ENCODE data around the gene KRT26.
"Not testable (repeated sequence)": the region's sequence is repeated elsewhere in the genome, so short reads cannot be mapped to it uniquely, and the experiment has no call there.

KRT26 gene

GRCh38 chr17:40795019-40795667, 23.1 kb upstream of the KRT26 start:
- DNase-seq (ENCODE audit: extremely low read depth in 1 of 2, low read depth in 1 of 2) = no peak

GRCh38 chr17:40794466-40794865, 22.5 kb upstream of the KRT26 start:
- no peak for DNase-seq (ENCODE audit: extremely low read depth in 1 of 2, low read depth in 1 of 2)

DNA sequence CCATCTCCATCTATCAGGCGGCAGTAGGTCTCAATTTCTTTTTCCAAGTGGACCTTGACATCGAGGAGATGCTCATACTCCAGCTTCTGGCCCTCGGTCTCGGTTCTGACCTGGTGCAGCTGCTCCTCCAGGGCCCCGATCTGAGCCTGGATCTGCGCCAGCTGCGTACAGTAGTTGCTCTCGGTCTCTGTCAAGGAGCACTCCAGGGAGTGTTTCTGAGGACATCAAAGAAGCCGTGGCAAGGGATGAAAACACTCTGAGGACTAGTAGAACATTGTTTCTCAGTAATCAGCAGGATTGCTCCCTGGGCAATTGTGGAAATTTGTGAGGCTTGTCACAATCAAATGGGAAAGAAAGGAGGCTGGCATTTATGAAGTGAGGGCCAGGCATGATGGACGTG, 21.8 kb upstream of the KRT26 start:
- DNase-seq (ENCODE audit: extremely low read depth in 1 of 2, low read depth in 1 of 2) = no peak

GRCh38 chr17:40791787-40792436, 19.9 kb upstream of the KRT26 start:
- DNase-seq (ENCODE audit: extremely low read depth in 1 of 2, low read depth in 1 of 2) = no peak

DNA sequence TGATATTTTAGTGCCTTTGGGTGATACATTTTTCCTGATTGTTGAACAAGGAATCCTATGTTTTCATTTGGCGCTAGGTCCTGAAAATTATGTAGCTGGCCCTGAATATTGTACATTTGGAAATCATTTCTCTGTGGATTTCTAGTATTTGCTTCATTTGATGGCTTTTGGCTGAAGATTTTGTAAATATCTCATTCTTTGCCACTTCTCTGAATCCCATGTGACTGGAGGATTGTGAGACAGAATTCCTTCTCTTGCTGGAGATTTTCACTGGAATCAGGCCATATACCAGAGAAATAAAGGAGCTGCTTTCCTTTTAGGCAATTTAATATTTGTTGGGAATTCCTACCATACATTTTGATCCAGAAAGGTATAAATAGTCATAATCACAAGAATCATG, 19.1 kb upstream of the KRT26 start:
- DNase-seq (ENCODE audit: extremely low read depth in 1 of 2, low read depth in 1 of 2) = no peak

- DNase-seq (ENCODE audit: extremely low read depth in 1 of 2, low read depth in 1 of 2) = no peak
Observed at GRCh38 chr17:40782450-40782849, 10.4 kb upstream of the KRT26 start, which contains the start of gene KRT27. KRT27 (minus strand) TSS chr17:40782550; CDS start chr17:40782493, 57 bp downstream.

- no peak for DNase-seq (ENCODE audit: extremely low read depth in 1 of 2, low read depth in 1 of 2)
Observed at GRCh38 chr17:40779181-40779909, 7.3 kb upstream of the KRT26 start.

DNA sequence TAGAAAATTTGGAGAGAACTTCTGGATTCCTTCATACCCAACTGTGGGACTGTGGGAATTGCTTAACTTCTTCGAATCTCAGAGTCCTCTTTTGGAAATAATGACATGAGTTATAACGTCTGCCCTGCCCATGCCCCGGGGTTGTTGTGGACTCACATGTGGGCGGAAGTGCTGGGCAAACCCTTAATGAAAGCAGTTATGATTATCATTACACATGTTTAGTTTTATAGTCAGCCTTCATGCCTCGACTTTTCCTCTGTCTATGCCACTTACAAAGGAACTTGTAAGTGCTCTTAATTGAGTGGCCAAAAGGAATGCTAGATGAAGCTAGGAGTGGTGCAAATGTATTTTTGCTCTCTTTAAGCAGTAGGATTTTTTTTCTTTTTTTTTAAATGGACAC, 6.5 kb upstream of the KRT26 start:
- no peak for DNase-seq (ENCODE audit: extremely low read depth in 1 of 2, low read depth in 1 of 2)

DNA sequence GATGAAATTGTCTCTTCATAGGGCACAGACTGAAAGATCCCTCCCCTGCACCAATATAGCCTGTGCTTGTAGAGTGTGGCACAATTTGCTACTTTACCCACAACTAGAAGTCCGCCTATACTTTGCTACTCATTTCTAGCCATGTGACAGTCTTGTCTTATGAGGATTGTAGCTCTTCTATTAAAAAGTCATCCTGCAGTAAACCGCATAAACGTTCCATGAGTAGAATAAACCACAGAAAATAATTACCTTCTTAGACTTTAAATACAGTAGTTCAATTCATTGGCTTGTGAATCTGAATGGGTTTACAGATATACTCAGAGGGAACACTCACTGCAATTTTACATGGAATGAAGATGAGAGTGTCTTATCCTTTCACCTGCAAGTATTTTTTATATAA, 6.0 kb upstream of the KRT26 start:
- DNase-seq (ENCODE audit: extremely low read depth in 1 of 2, low read depth in 1 of 2) = no peak

DNA sequence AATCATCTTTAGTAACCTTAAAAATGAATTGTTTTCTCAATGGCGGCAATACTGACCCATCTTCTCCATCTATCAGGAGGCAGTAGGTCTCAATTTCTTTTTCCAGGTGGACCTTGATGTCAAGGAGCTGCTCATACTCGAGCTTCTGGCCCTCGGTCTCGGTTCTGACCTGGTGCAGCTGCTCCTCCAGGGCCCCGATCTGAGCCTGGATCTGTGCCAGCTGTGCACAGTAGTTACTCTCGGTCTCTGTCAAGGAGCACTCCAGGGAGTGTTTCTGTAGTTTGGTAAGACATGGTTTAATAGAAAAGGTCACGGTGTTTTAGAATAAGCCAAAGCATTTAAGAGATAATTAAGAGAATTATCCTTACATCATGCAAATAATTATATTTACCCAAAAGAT, 5.5 kb upstream of the KRT26 start:
- DNase-seq (ENCODE audit: extremely low read depth in 1 of 2, low read depth in 1 of 2) = no peak

- no peak for DNase-seq (ENCODE audit: extremely low read depth in 1 of 2, low read depth in 1 of 2)
Observed at GRCh38 chr17:40775945-40776344, 3.9 kb upstream of the KRT26 start.

DNA sequence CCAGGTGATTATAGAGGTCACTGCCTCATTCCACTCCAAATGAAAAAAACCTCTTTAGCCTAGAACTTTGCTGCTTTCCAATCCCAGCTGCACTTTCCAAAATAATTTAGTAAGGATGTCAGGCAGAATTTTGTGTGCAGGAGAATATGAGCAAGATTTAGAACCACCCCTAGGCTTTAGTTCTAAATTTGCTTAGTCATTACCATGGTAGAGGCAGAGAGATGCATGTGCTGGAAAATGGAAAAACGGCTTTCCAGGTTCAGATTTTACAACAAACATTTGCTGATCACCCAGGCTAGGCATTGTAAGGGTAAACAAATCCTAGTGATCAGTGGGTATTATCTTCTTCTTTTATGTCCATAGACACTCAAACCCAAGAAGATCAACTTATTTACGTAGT, 6.3 kb downstream of the KRT26 start:
- no peak for DNase-seq (ENCODE audit: extremely low read depth in 1 of 2, low read depth in 1 of 2)

GRCh38 chr17:40763752-40764151, 8.2 kb downstream of the KRT26 start:
- no peak for DNase-seq (ENCODE audit: extremely low read depth in 1 of 2, low read depth in 1 of 2)

DNA sequence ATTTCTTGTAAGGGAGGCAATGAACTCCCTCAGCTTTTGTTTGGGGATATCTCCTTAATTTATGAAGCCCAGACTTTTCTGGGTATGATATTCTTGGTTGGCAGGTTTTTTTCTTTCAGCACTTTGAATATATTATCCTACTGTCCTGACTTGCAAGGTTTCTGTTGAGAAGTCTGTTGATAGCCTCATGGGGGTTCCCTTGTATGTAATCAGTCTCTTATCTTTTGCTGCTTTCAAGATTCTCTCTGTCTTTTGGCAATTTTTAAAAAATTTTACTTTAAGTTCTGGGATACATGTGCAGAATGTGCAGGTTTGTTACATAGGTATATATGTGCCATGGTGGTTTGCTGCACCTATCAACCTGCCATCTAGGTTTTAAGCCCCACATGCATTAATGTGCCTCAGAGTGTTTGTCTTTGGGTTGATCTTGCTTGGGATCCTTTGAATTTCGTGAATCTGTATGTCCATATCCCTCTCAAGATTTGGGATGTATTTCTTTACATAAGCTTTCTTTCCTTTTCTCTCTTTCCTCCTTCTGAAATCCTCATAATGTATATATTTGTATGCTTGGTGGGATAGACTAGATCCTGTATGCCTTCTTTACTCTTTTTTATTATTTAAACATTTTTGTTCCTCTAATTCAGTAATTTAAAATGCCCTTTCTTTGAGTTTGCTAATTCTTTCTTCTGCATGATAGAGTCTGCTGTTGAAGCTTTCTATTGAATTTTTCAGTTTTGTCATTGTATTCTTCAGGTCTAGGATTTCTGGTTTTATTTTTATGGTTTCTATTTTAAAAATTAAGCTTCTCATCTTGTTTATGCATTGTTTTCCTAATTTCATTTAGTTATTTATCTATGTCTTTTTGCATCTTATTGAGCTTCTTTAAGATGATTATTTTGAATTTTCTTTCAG, 11.6 kb downstream of the KRT26 start:
- DNase-seq (ENCODE audit: extremely low read depth in 1 of 2, low read depth in 1 of 2) = no peak

GRCh38 chr17:40755231-40755630, 16.8 kb downstream of the KRT26 start, which contains the start of gene KRT25:
KRT25 (minus strand) TSS chr17:40755331; CDS start chr17:40755271, 60 bp downstream.
- DNase-seq (ENCODE audit: extremely low read depth in 1 of 2, low read depth in 1 of 2) = no peak

- DNase-seq (ENCODE audit: extremely low read depth in 1 of 2, low read depth in 1 of 2) = no peak
Observed at GRCh38 chr17:40753804-40754203, 18.2 kb downstream of the KRT26 start.

GRCh38 chr17:40751065-40751464, 20.9 kb downstream of the KRT26 start:
- no peak for DNase-seq (ENCODE audit: extremely low read depth in 1 of 2, low read depth in 1 of 2)

DNA sequence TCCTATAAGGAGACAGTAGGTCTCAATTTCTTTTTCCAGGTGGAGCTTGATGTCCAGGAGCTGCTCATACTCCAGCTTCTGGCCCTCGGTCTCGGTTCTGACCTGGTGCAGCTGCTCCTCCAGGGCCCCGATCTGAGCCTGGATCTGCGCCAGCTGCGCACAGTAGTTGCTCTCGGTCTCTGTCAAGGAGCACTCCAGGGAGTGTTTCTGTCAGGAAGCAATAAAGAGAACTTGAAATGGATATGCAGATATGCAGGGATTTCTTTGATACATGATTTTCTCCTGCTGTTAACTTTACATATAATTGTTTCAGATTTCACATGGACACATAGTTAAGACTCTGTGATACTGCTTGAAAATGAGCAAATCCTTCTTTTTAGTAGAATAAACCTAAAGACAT, 21.6 kb downstream of the KRT26 start:
- no peak for DNase-seq (ENCODE audit: extremely low read depth in 1 of 2, low read depth in 1 of 2)

DNA sequence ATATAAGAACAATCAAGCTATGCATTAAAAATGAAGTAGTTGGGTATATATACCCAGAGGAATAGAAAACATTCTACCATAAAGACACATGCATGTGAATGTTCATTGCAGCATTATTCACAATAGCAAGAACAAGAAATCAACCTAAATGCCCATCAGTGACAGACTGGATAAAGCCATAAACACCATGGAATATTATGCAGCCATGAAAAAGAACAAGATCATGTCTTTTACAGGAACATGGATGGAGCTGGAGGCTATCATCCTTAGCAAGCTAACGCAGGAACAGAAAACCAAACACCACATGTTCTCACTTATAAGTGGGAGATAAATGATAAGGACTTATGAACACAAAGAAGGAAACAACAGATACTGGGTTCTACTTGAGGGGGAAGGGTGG, 23.3 kb downstream of the KRT26 start:
- not testable (repeated sequence) for DNase-seq (ENCODE audit: extremely low read depth in 1 of 2, low read depth in 1 of 2)

- no peak for DNase-seq (ENCODE audit: extremely low read depth in 1 of 2, low read depth in 1 of 2)
Observed at GRCh38 chr17:40738553-40738952, 33.4 kb downstream of the KRT26 start.

DNA sequence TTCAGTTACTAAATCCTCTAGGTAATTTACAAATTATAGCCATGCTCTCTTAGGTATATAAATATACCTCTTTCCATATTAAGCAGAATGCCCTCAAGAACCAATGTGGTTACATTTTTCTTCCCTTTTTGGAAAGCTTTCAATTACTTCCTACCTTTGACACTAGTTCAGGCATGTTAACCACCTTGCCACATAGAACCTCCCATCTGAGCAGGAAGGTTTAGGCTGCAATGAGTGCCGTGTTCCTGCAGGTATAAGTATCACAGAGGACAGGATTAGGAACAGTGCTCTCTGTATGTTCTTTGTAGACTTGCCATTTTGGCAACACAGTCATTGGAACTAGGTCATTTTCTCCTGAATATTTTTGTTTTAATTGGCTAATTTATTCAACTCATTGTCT, 37.0 kb downstream of the KRT26 start:
- DNase-seq (ENCODE audit: extremely low read depth in 1 of 2, low read depth in 1 of 2) = no peak

Measured in stimulated activated CD8-positive, alpha-beta memory T cell treated with anti-CD3 and anti-CD28 coated beads, Interleukin-7, amount 100 ng/mL, for 48 hours (primary cell).